GM19099 (cell line): ENCODE measurements around the gene PRR19.

Experiments used
- POLR2A ChIP-seq: IDR thresholded peaks from 3 replicates; pipeline ENCODE4 v1.6.1; 2011; ENCODE audit warnings: low read depth; ENCODE audit not compliant: insufficient read length; ENCODE audit errors: extremely low read depth

PRR19 gene

GRCh38 chr19:42269478-42270345, 32.2 kb upstream of the PRR19 start:
- no peak for TF ChIP-seq POLR2A

- peak; percentile 33 for TF ChIP-seq POLR2A
Measured at GRCh38 chr19:42270346-42271044, 31.4 kb upstream of the PRR19 start.

- no peak for TF ChIP-seq POLR2A
Measured at GRCh38 chr19:42271045-42271419, 30.9 kb upstream of the PRR19 start.

GRCh38 chr19:42271861-42272534, 29.9 kb upstream of the PRR19 start:
- no peak for TF ChIP-seq POLR2A

GRCh38 chr19:42272535-42272897, 29.4 kb upstream of the PRR19 start:
- TF ChIP-seq POLR2A = no peak

- TF ChIP-seq POLR2A = no peak
Measured at GRCh38 chr19:42272989-42273406, 28.9 kb upstream of the PRR19 start.

GRCh38 chr19:42273407-42274064, 28.4 kb upstream of the PRR19 start:
- no peak for TF ChIP-seq POLR2A

GRCh38 chr19:42274065-42274682, 27.8 kb upstream of the PRR19 start:
- no peak for TF ChIP-seq POLR2A

- no peak for TF ChIP-seq POLR2A
Measured at GRCh38 chr19:42275103-42275502, 26.8 kb upstream of the PRR19 start.

- no peak for TF ChIP-seq POLR2A
Measured at GRCh38 chr19:42275517-42275916, 26.4 kb upstream of the PRR19 start.

GRCh38 chr19:42276284-42276683, 25.6 kb upstream of the PRR19 start:
- no peak for TF ChIP-seq POLR2A

- TF ChIP-seq POLR2A = no peak
Measured at GRCh38 chr19:42276821-42277220, 25.1 kb upstream of the PRR19 start.

GRCh38 chr19:42277821-42278451, 24.0 kb upstream of the PRR19 start:
- TF ChIP-seq POLR2A = no peak

- no peak for TF ChIP-seq POLR2A
Measured at GRCh38 chr19:42278452-42279154, 23.3 kb upstream of the PRR19 start.

GRCh38 chr19:42279155-42279901, 22.6 kb upstream of the PRR19 start:
- TF ChIP-seq POLR2A = no peak
